HG03108 (cell line): ENCODE measurements around the gene TARP.
"Not testable (repeated sequence)": the region's sequence is repeated elsewhere in the genome, so short reads cannot be mapped to it uniquely, and the experiment has no call there.

Experiments
- ATAC-seq: cut with Tn5 transposase; IDR thresholded peaks from one replicate; pipeline ENCODE4 v1.9.1; 2021; ENCODE audit warnings: moderate library complexity; ENCODE audit not compliant: unreplicated experiment

TARP gene

GRCh38 chr7:38299275-38299931, 26.0 kb upstream of the TARP start:
- no peak for ATAC-seq

DNA sequence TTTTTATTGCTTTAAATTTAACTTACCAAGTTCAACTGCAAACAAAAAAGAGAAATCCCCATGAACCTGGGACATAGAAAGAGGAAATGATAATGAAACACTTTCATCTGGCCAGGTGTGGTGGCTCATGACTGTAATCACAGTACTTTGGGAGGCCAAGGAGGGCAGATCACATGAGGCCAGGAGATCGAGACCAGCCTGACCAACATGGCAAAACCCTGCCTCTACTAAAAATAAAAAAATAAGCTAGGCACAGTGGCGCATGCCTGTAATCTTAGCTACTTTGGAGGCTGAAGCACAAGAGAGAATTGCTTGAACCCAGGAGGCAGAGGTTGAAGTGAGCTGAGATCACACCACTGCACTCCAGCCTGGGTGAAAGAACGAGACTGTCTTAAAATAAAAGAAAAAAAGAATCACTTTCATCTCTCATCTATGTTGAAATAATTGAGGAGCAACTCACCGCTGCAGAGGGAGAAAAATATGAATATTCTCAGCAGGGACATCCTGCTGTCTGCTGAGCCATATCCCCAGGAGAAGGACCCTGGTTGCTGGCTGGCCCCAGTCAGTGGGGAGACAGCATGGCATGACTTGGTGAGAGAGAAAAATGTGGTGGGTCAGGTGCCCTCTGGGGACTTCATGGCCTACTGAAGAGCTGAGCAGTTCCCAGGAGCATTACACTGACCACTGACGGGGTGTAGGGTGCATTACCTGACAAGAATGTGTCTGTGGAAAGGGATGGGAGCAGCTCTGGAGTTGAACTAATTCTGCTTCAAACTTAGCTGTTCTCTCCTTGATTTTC, 22.8 kb upstream of the TARP start:
- peak; percentile 51 for ATAC-seq

- ATAC-seq, result no peak
These were observed 21.5 kb upstream of the TARP start for GRCh38 chr7:38294926-38295325.

DNA sequence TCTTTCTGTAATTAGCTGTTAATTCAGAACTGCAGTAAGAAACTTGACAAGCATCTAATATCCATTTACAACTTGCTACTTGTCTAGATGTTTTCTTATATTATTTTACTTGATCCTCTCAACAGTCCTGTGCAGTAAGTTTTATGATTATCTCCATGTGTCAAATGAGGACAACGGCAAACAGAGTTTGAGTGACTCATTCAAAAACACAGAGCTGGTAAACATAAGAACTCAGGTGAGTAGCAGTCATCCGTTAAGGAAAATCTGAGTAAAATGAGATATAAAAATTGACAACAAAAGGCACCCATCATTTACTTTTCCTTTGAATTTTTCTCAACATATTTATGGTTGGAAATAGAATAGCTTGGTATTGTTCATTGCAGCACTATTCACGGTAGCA, 19.0 kb upstream of the TARP start:
- ATAC-seq, result no peak

DNA sequence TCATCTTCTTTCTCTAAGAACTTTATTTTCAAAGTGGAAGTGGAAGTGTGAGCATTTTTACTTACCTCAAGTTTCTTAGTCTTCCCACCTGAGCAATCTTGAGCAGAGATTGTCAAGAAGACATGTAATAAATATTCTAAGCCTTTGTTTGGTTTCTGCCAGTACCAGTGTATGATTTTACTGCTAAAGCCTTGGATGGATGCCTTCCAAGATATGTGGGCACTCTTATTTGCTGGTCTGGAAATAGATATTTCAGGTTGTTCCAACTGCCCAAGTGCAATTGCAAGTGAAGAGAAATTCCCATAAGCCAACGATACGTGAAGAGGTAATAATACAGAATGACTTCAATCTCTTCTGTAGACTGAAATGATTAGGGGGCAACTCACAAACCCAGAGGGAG, 18.2 kb upstream of the TARP start:
- ATAC-seq, result no peak

DNA sequence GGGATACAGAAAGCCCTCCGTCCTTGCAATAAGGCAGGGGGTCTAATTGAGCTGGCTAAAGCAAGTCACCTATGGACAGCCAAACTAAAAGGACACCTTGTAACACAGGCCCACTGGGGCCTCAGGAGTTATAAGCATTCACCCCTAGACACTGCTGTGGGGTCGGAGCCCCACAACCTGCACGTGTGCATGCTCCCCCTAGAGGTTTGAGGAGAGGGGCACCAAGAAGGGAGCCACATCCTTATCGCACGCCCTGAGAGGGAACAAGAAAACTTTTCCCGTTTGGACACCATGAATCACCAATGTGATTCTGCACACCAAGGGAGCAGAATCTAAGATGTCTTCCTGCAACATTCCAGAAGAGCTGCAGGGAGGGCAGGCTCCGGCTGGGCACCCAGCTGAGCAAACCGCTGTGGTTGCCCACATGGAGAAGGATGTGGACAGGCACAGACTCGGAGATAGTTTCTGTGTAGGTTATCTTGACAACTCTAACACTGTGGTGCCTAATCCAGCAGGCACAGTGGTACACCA, 17.7 kb upstream of the TARP start:
- ATAC-seq, result no peak

DNA sequence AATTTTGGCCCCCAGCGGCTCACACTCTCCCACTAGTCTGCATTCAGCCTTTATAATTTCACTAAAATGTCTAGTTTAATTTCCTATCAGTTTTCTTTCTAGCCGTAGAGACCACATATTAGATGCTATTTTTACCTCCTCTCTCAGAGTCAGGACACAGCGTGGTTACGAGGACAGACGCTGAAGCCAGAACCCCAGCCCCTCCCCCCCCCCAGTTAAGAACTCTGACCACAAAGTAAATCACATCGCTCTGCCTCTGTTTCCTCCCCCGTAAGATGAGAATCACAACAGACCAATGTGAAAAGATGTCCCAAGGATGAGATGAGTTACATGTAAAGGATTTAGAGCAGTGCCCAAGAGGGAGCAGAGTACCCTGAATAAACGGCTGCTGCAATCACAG, 11.1 kb upstream of the TARP start:
- ATAC-seq, result no peak

DNA sequence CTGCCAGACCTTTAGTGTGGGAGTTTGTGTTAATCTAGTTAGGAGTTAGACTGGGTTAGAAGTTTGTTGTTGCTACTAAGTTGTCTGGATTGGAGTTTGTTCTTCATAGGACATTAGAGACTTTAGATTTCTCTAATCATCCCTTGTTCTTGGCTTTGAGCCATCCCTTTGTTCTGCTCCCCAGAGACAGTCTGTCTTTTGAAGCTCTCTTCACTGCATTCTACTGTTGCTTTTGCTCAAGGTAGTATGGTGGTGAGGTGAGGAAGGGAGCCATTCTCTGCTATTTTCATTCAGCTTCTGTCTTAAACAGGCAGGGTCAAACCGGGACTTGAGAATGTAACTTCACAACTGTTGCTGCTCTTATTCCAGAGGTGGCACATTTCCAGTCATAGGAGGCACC, 10.4 kb upstream of the TARP start:
- ATAC-seq, result no peak

GRCh38 chr7:38283107-38283506, 9.7 kb upstream of the TARP start:
- no peak for ATAC-seq

DNA sequence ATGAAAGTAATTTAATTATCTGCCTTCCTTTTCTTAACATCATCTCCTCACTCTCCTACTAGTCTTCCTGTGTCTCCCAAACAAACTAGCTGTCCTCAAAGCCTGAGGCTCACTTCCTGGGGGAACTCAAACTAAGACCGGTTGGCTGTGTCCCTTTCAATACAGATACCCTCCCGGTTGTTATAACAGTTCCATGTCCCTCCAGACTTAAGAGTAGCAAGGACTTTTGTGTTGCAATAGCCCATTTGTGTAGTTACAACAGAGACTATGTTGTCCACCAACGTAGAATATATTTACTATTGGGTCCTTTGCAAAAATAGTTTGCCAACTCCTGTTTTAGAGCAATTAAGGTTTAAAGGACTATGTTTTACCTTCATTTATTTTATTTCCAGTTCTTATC, 8.6 kb upstream of the TARP start:
- no peak for ATAC-seq

DNA sequence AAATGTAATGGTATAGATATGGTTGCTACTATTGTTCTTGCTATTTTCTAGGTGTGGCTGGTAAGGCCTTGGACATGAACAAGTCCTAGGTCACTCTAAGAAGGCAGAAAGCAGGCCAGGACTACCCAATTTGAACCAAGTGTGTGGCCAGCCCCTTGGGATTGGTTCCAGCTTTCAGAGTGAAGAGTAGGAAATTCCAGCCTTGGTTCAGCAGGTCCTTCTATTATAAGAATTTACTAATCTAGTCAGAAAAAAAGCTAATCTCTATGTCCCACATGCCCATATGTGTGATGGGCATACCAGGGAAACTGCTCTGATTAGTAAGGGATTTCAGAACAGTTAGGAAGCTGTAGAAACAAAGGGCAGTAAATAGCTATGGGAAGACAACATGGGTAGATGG, 7.8 kb upstream of the TARP start:
- ATAC-seq, result no peak

DNA sequence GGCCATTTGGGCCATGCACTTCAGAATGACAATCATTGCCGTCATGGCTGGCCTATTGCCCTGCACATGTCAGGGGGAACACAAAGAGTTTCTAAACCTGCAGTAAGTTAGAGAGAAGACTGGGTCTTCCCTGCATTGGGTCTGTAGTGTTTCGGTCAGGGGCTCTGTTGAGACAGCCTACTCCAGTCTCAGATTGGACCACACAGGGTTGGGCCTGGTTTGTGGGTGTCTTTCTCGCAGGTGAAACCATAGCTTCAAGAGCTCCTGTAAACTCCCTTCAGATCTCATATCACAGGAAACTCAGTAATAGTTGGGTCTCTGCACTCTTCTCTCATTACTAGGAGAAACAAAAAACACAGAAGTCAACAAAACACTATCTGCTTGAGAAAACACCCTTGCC, 7.3 kb upstream of the TARP start:
- no peak for ATAC-seq

DNA sequence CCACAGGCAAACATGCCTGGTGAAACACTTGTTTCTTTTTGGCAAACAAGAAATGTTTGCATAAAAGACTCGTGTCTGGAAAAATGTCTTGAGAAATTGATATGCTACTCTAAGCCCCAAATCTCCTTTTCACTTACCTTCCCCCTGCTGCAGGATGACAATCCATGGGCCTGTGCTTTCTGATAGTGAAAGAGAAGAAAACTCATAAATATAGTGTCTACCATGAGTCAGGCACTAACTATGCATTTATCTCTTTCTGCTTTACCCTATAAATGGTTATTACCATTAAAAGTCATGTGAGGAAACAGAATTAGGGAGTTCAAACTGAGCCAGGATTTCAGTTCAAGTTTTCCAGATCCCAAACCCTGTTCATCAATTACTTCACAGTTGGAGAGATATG, 6.6 kb upstream of the TARP start:
- ATAC-seq, result no peak

- no peak for ATAC-seq
These were observed 2.9 kb upstream of the TARP start for GRCh38 chr7:38276096-38276877.

GRCh38 chr7:38274927-38275620, 1.6 kb upstream of the TARP start:
- no peak for ATAC-seq

DNA sequence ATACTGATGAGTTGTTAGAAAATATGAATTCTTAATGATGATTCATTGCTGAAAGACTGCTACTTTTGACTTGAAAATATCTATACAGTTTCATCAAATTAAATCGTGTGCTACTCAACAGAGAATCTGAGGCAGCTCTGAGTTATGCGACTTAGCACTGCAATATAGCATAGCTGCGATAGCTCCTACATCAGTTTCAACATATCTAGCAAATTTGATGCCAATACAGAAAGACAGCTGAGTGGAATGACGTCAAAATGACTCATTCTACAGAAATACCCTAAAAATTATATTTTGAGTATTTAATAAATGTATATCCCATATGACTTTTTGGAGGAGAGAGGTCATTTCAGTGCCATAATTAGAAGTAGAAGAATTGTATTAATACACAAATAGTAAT, 1.1 kb upstream of the TARP start:
- no peak for ATAC-seq

DNA sequence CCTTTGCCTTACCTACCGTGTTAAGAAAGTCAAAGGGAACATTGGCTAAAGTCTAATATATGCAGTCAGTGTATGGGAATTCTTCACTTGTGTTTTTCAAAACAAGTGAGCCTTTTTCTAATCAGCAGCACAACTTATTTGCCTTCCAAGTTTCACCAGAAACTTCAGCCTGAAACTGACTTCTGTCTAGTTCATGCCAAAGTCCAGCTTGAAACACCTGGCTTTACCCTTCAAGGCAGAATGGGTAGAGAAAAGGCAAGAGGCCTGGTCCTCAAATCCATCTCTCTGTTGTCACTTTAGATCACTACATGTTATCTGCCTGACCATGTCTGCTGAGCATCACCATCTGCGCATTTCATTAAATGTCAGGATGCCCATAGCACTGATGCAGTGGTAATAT, 3.0 kb downstream of the TARP start:
- ATAC-seq, result not testable (repeated sequence)

GRCh38 chr7:38269704-38270346, 3.6 kb downstream of the TARP start:
- ATAC-seq, result not testable (repeated sequence)

DNA sequence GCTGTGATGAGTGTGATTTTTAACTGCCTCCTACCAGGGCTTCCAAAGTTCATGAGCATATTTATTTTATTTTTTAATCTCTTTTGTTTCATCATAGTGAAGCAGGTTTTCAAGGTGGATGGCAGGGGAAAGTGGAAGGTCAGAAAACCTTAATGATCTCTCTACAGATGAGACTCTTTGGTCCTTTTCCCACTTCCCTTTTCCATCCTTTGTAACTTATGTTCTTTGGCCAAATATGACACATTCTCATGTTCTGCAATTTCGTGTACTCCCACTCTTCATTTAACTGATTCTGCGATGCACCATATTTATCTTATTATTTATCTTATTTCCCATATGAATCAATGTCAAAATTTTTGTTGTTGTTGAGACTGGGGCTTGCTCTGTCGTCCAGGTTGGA, 7.5 kb downstream of the TARP start:
- not testable (repeated sequence) for ATAC-seq

- ATAC-seq, result not testable (repeated sequence)
These were observed 8.8 kb downstream of the TARP start for GRCh38 chr7:38264602-38265001.

GRCh38 chr7:38263274-38263673, 10.2 kb downstream of the TARP start:
- not testable (repeated sequence) for ATAC-seq
